22Rv1 (cell line): ENCODE data around the gene ARL1.

Source experiments
- CTCF ChIP-seq: fragments of 450-650 bp; IDR thresholded peaks from 2 replicates; pipeline ENCODE4 v1.5.1; 2017; ENCODE audit warnings: mild to moderate bottlenecking
- ZFX ChIP-seq: fragments of 450-650 bp; IDR thresholded peaks from 2 replicates; pipeline ENCODE4 v1.6.1; 2017; ENCODE audit warnings: antibody characterized with exemption, borderline replicate concordance

DNA sequence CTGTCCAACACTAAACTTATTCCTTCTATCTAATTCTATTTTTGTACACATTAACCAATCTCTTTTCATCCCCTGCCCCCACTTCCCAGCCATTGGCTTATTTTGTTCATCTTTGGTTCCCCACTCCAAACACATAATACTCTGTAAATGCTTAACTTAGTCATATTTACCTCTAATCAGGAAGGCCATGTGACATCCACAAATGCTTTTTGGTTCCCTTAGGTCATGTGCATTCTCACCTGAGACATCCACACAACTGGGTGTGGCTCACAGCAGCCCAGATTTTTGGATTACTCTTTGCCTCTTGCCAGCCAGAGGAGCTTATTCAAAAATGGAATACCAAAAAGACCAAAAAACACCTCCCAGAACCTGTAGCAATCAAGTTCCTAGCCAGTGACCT, 28.4 kb downstream of the ARL1 start:
- TF ChIP-seq CTCF (no peak), ZFX (no peak)
